ENCODE results near the gene SUSD1. TPM values are rescaled to one million over a fixed set of nuclear protein-coding genes. Genes with fewer than 3 reads are reported as not detected.

The SUSD1 gene
- total and polyA plus RNA-seq, 2 of the 13 experiments (the other 11 are each of a cell fraction or from before 2014, with no cell fraction given) = 25.9 to 32.3 TPM

DNA sequence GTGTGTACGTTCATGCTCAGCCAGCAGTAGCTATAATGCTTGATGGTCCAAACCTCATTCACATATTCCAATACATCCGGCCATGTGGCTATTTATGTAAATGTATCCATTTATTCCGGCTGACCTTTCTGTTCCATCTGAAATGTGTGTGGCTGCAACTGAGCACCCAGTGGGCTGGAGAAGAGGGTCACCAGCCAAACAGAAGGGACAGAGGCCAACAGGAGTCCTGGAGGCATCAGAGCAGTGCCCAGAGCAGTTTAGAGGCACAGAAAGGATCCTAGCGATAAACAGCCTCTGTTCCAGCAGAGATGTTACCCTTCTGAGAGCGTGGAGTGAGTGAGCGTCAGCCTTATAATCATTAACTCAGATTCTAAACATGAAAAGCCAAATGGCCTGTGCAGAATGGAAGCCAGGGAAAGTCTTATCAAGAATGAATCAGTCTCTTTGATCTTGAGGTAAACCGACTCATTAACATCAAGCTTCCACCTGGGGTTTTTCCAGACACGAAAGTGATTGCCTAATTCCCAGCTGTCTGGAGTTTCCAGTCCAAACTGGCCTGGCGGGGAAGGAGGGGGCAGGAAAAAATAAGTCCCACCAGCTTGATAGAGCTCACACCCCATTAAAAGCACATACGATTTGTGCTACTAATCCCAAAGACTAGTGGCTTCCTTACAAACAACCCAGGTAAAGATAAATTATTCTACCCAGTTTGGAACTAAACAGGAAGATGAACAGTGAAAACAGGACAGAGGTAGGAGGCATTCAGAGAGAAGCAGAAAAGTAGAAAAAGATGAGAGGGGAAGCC, 55.7 kb downstream of the SUSD1 start (continued):
- TF ChIP-seq, protein P1, sequence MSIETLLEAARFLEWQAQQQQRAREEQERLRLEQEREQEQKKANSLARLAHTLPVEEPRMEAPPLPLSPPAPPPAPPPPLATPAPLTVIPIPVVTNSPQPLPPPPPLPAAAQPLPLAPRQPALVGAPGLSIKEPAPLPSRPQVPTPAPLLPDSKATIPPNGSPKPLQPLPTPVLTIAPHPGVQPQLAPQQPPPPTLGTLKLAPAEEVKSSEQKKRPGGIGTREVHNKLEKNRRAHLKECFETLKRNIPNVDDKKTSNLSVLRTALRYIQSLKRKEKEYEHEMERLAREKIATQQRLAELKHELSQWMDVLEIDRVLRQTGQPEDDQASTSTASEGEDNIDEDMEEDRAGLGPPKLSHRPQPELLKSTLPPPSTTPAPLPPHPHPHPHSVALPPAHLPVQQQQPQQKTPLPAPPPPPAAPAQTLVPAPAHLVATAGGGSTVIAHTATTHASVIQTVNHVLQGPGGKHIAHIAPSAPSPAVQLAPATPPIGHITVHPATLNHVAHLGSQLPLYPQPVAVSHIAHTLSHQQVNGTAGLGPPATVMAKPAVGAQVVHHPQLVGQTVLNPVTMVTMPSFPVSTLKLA (IDR thresholded peaks at IDR 0.05) = no peak
- TF ChIP-seq, protein P2, sequence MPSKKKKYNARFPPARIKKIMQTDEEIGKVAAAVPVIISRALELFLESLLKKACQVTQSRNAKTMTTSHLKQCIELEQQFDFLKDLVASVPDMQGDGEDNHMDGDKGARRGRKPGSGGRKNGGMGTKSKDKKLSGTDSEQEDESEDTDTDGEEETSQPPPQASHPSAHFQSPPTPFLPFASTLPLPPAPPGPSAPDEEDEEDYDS (CRISPR knock-in tag; IDR thresholded peaks at IDR 0.05) = peak; percentile 63
- TF ChIP-seq KLF6 (CRISPR knock-in tag; IDR thresholded peaks at IDR 0.05) = 0 out of 2 replicates have a peak, but pooled peaks have one; percentile 28

DNA sequence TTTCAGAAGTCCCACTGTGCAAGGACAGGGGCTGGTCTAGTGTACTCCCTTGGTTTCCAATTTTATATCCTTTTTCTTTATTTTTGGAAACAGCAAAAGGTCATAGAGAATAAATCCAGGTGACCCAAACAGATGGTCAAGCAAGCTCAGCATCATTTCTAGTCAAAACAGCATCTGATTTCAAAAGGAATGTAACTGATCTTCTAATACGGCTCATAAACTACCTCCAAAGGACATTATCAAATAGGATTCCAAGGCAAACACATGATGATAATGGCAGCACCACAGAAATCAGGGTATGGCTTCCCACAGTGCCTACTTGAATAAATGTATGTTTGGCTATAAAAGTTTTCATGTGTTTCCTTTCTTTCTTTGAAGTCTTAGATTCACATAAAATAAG, 57.1 kb downstream of the SUSD1 start:
- 96% methylated on average over 1 of the region's 1 CpG for WGBS (ENCODE audit: low lambda C conversion rate)
- Histone ChIP-seq H4K20me1 (ENCODE audit: insufficient read depth, low read length) (no peaks in the 10 kb centered on the region), H3K27ac (ENCODE audit: extremely low read length, insufficient read depth, low read length) (no peak overlapping the region), H3K4me1 (ENCODE audit: insufficient read depth, low read length) (peaks cover 70% of the 10 kb centered on the region), H3K4me3 (replicated peaks in 1 of 3; ENCODE audit: insufficient read depth in 1 of 3, low read depth in 2 of 3, low read length in 3 of 3) (no peak overlapping the region), H3K79me2 (ENCODE audit: insufficient read depth, low read length) (no peaks in the 10 kb centered on the region), H3K4me2 (ENCODE audit: low read depth, low read length) (no peak overlapping the region), H3K9me3 (ENCODE audit: low read length) (no peaks in the 10 kb centered on the region), H2AFZ (ENCODE audit: low read length) (no peak overlapping the region), H3K36me3 (replicated peaks in 1 of 2; ENCODE audit: control insufficient read depth in 1 of 2, insufficient read depth in 2 of 2, low read length in 2 of 2) (peaks cover 0 to 4% of the 10 kb centered on the region in 2 experiments; a peak in 2 of 5 replicates), H3K27me3 (ENCODE audit: control insufficient read depth in 1 of 2, insufficient read depth in 2 of 2, low read length in 2 of 2) (no peaks in the 10 kb centered on the region), H3K9ac (ENCODE audit: insufficient read depth, low read depth, low read length) (no peak overlapping the region)
- no peak for ATAC-seq
- ChIA-PET POLR2A (no interaction called here), CTCF (ENCODE audit: low intra/inter-chr PET ratio, low total read pairs) (no interaction called here)
- BruUV-seq (replicated peaks) = no TSS peak
- FAIRE-seq = no peak
- intact Hi-C loops (cut with micrococcal nuclease; ENCODE audit: unreplicated experiment) (loop anchor here (5.0 kb wide), 1 partner anchor 59 kb away; the partner anchor contains the start of gene SUSD1), in situ Hi-C loops (cut with HindIII; ENCODE audit: extremely low pct_ligation_motif_present, low pct_unique_long_range_greater_than_20kb) (loop anchor here (5.0 kb wide), 1 partner anchor 239 kb away; no protein-coding TSS in a partner anchor)
- no peak for TF ChIP-seq ASH2L (IDR thresholded peaks at IDR 0.05; ENCODE audit: insufficient read length, low read depth, low read length)
- TF ChIP-seq CENPX (CRISPR knock-in tag; IDR thresholded peaks at IDR 0.05) = no peak
- TF ChIP-seq MAFF (IDR thresholded peaks at IDR 0.05; ENCODE audit: low read depth, low read length) = no peak
- no peak for TF ChIP-seq ZNF772 (CRISPR knock-in tag; IDR thresholded peaks at IDR 0.05)
- TF ChIP-seq NR2F1 (CRISPR knock-in tag; IDR thresholded peaks at IDR 0.05) = no peak
- 0 out of 2 replicates have a peak, but pooled peaks have one; percentile 7 for TF ChIP-seq ZFP82 (CRISPR knock-in tag; IDR thresholded peaks at IDR 0.05; ENCODE audit: borderline replicate concordance)
- DNase-seq (ENCODE audit: low spot score) = no peak

Data from HepG2 (cell line).